Mesendoderm (in vitro differentiated cells): ENCODE data around the gene ATP11B.

ENCODE experiments used
- DNase-seq: peaks from one replicate; pipeline ENCODE4 v3.0.0; 2013
- H2AK5ac ChIP-seq: 2 replicates; pipeline ENCODE4 v1.6.1; 2013; ENCODE audit warnings: low read length, inconsistent platforms
- H2BK120ac ChIP-seq: 2 replicates; pipeline ENCODE4 v1.6.1; 2013; ENCODE audit warnings: low read depth, mild to moderate bottlenecking, low read length, moderate library complexity, mixed read lengths
- H2BK15ac ChIP-seq: replicated peaks from 2 replicates; pipeline ENCODE4 v1.6.1; 2013; ENCODE audit warnings: low read depth, mild to moderate bottlenecking, moderate library complexity
- H2BK5ac ChIP-seq: 2 replicates; pipeline ENCODE4 v1.6.1; 2013; ENCODE audit warnings: low read length, inconsistent platforms
- H3K18ac ChIP-seq: 2 replicates; pipeline ENCODE4 v1.6.1; 2013; ENCODE audit warnings: mild to moderate bottlenecking, low read length, mixed read lengths
- H3K23ac ChIP-seq: one replicate; pipeline ENCODE4 v1.6.1; 2013; ENCODE audit warnings: low read length
- H3K27ac ChIP-seq: 2 replicates; pipeline ENCODE4 v1.5.1; 2013; ENCODE audit warnings: low read depth, mild to moderate bottlenecking, inconsistent platforms, low read length, moderate library complexity
- H3K27me3 ChIP-seq: 2 replicates; pipeline ENCODE4 v1.6.1; 2013; ENCODE audit warnings: low read length, control low read depth, mild to moderate bottlenecking, inconsistent platforms; ENCODE audit not compliant: insufficient read depth, poor library complexity
- H3K36me3 ChIP-seq: 2 replicates; pipeline ENCODE4 v1.6.1; 2013; ENCODE audit warnings: low read length, inconsistent platforms; ENCODE audit not compliant: control insufficient read depth, insufficient read depth
- H3K4ac ChIP-seq: one replicate; pipeline ENCODE4 v1.6.1; 2013; ENCODE audit warnings: low read depth, mild to moderate bottlenecking, low read length, moderate library complexity
- H3K4me1 ChIP-seq: 2 replicates; pipeline ENCODE4 v1.6.1; 2013; ENCODE audit warnings: low read depth, low read length, inconsistent platforms; ENCODE audit not compliant: control insufficient read depth
- H3K4me2 ChIP-seq: 2 replicates; pipeline ENCODE4 v1.6.1; 2013; ENCODE audit warnings: low read length
- H3K4me3 ChIP-seq: 2 replicates; pipeline ENCODE4 v1.5.1; 2013; ENCODE audit warnings: mild to moderate bottlenecking, low read length
- H3K56ac ChIP-seq: one replicate; pipeline ENCODE4 v1.6.1; 2013; ENCODE audit warnings: low read length
- H3K79me1 ChIP-seq: 2 replicates; pipeline ENCODE4 v1.6.1; 2013; ENCODE audit warnings: low read length, inconsistent platforms
- H3K79me2 ChIP-seq: 2 replicates; pipeline ENCODE4 v1.6.1; 2013; ENCODE audit warnings: mild to moderate bottlenecking, low read length; ENCODE audit not compliant: control insufficient read depth, insufficient read depth
- H3K9ac ChIP-seq: 2 replicates; pipeline ENCODE4 v1.6.1; 2013; ENCODE audit warnings: low read length, inconsistent platforms
- H4K5ac ChIP-seq: one replicate; pipeline ENCODE4 v1.6.1; 2013; ENCODE audit warnings: low read length
- H4K8ac ChIP-seq: one replicate; pipeline ENCODE4 v1.6.1; 2013; ENCODE audit warnings: low read depth, mild to moderate bottlenecking, control low read depth, low read length, moderate library complexity
- WGBS: extraction: QIAGEN DNeasy Blood & Tissue Kit; methylation state at CpG from one replicate; pipeline ENCODE4 v1.1.7; 2013; ENCODE audit warnings: low lambda C conversion rate, missing lambda C conversion rate; ENCODE audit not compliant: insufficient coverage; ENCODE audit errors: extremely low coverage; 5-methylcytosine and 5-hydroxymethylcytosine counted together

ATP11B gene

DNA sequence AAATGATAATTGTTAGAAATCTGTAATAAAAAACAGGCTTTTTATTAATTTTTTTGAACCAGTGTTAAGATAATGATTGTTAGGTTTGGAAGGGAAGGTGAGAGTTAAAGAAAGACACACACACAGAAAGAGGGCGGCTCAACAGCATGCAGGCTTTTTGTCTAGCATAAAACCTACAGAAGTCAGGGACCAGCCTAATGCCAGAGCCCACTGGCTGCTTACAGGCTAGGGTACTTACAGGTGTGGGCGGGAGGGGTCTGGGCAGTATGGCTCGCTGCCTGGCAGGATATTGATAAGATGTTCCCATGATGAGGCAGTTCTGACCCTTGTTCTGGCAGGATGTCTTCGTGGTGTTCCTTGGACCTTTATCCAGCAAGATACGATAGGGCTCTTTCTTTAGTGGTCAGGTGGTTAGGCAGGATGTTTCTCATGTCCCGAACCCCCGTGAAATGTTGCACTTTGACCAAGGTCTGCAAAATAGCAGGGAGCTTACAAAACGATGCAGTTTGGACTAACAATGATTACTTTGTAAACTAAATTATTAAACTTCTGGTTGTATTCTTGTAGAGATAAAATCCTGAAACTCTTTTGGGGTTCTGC lies 102.3 kb downstream of the ATP11B start:
- H4K5ac ChIP-seq: no peak overlapping the region
- no peak overlapping the region for H2BK120ac ChIP-seq
- H3K27ac ChIP-seq: no peak overlapping the region
- no peak overlapping the region for H3K4me3 ChIP-seq
- no peaks in the 10 kb centered on the region for H3K79me2 ChIP-seq
- H4K8ac ChIP-seq: no peak overlapping the region
- H3K4me2 ChIP-seq: no peak overlapping the region
- H3K56ac ChIP-seq: no peak overlapping the region
- H2BK15ac ChIP-seq: no peak overlapping the region
- H2AK5ac ChIP-seq: no peak overlapping the region
- H3K4me1 ChIP-seq: no peaks in the 10 kb centered on the region
- H3K23ac ChIP-seq: no peak overlapping the region
- no peak overlapping the region for H3K9ac ChIP-seq
- no CpG with 5 or more reads among the region's 8 CpGs for WGBS
- H3K79me1 ChIP-seq: no peaks in the 10 kb centered on the region
- no peaks in the 10 kb centered on the region for H3K36me3 ChIP-seq
- DNase-seq: no peak
- no peaks in the 10 kb centered on the region for H3K27me3 ChIP-seq
- no peak overlapping the region for H3K4ac ChIP-seq
- no peak overlapping the region for H3K18ac ChIP-seq
- H2BK5ac ChIP-seq: no peak overlapping the region

DNA sequence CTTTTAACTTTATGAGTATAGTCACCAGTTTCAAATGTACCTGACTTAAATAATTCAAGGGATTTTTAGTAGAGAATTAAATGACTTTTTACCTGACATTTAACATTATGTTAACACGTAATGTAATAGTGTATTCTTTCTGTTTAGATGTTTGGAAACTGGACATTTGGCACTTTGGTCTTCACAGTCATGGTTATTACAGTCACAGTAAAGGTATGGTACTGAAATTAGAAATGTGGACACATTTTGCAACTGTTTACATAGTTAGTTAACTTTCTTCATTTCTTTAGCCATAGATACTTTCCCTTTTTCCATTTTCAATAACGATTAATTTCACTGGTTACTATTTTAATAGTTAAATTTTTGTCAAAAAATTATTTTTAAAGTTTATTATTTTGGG lies 103.2 kb downstream of the ATP11B start:
- H3K36me3 ChIP-seq: no peaks in the 10 kb centered on the region
- no peak overlapping the region for H3K4me3 ChIP-seq
- H3K9ac ChIP-seq: no peak overlapping the region
- no peak overlapping the region for H3K4me2 ChIP-seq
- WGBS: 100% methylated on average over 1 of the region's 2 CpGs
- H2BK5ac ChIP-seq: no peak overlapping the region
- H3K4me1 ChIP-seq: no peaks in the 10 kb centered on the region
- H3K4ac ChIP-seq: no peak overlapping the region
- H3K79me2 ChIP-seq: no peaks in the 10 kb centered on the region
- H4K5ac ChIP-seq: no peak overlapping the region
- H3K56ac ChIP-seq: no peak overlapping the region
- no peak overlapping the region for H2BK120ac ChIP-seq
- H3K79me1 ChIP-seq: no peaks in the 10 kb centered on the region
- no peak for DNase-seq
- no peaks in the 10 kb centered on the region for H3K27me3 ChIP-seq
- H3K27ac ChIP-seq: no peak overlapping the region
- no peak overlapping the region for H3K18ac ChIP-seq
- H2BK15ac ChIP-seq: no peak overlapping the region
- no peak overlapping the region for H4K8ac ChIP-seq
- no peak overlapping the region for H3K23ac ChIP-seq
- no peak overlapping the region for H2AK5ac ChIP-seq

DNA sequence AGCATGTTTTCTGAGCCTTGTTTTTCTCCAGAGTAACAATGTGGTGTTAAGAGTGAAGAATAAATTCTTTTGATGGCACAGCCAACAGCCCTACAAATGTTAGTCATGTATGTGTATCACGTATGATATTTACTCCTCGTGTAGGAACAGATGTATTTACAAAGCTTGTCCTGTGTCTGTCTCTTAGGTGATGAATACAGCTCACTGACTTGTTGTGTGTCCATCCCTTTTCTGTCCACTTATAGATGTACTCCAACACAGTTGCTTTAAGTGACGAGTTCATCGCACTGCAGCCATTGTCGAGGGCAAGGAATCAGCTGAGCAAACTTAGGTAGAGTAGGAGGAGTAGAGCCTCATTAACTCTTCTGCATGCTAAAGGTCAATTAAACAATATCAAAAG lies 108.9 kb downstream of the ATP11B start:
- Histone ChIP-seq H3K79me1 (no peaks in the 10 kb centered on the region), H3K36me3 (no peaks in the 10 kb centered on the region)
- no CpG with 5 or more reads among the region's 5 CpGs for WGBS

DNA sequence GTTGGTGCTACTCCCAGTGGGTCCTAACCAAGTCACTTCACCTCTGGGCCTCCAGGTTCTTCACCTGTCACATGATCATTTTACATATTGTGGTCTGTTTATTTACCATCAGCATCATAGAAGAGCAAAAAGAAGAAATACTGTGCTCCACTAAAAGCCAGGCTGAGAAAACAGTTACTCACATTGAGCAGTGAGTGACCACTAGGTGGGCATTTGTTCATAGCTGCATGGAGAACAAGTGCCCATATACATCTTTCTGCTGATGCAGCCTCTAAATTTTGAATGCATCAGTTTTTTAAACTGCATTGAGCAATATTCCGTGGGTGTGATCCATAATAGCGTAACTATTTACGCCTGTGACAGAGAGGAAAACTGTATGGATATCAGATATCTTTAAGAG lies 110.9 kb downstream of the ATP11B start:
- Histone ChIP-seq H2BK15ac (no peak overlapping the region), H2BK5ac (no peak overlapping the region), H3K4me2 (no peak overlapping the region), H3K4ac (no peak overlapping the region), H4K5ac (no peak overlapping the region), H3K27ac (no peak overlapping the region), H3K23ac (no peak overlapping the region), H3K79me2 (no peaks in the 10 kb centered on the region), H3K36me3 (no peaks in the 10 kb centered on the region), H3K79me1 (no peaks in the 10 kb centered on the region), H2BK120ac (no peak overlapping the region), H3K27me3 (no peaks in the 10 kb centered on the region), H3K9ac (no peak overlapping the region), H4K8ac (no peak overlapping the region), H3K4me3 (no peak overlapping the region), H3K56ac (no peak overlapping the region), H3K18ac (no peak overlapping the region), H2AK5ac (no peak overlapping the region), H3K4me1 (no peaks in the 10 kb centered on the region)
- no peak for DNase-seq
- WGBS: no CpG with 5 or more reads among the region's 3 CpGs

More for the DNA sequence above, 108.9 kb downstream of the ATP11B start:
- Histone ChIP-seq H2BK15ac (no peak overlapping the region), H3K4me1 (no peaks in the 10 kb centered on the region), H3K4me2 (no peak overlapping the region), H3K4ac (no peak overlapping the region), H3K4me3 (no peak overlapping the region), H2BK5ac (no peak overlapping the region), H2BK120ac (no peak overlapping the region), H4K5ac (no peak overlapping the region), H3K27me3 (no peaks in the 10 kb centered on the region), H4K8ac (no peak overlapping the region), H3K56ac (no peak overlapping the region), H3K79me2 (no peaks in the 10 kb centered on the region), H3K9ac (no peak overlapping the region), H3K27ac (no peak overlapping the region), H2AK5ac (no peak overlapping the region), H3K18ac (no peak overlapping the region), H3K23ac (no peak overlapping the region)
- no peak for DNase-seq

DNA sequence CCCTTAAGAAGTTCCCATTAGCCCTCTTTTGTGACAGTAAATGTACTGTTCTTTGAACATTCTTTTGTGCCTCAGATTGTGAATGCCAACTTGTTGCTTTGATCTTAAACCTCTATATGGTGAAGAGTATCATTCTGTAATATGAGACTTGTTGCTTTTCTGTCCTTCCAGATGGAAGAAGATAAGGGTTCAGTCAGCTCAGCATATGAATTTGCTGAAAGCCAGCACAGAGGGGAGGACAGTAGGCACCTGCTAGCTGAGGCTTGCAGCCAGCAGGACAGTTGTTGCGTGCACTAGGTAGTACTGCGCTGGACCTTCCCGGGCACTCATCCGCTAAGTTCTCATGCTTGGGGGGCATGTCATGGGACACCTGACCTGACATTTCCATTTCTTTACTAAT lies 112.3 kb downstream of the ATP11B start:
- Histone ChIP-seq H3K4ac (no peak overlapping the region), H3K4me3 (no peak overlapping the region), H2BK120ac (no peak overlapping the region), H3K23ac (no peak overlapping the region), H2AK5ac (no peak overlapping the region), H3K79me2 (no peaks in the 10 kb centered on the region), H3K4me2 (no peak overlapping the region), H3K27me3 (no peaks in the 10 kb centered on the region), H3K36me3 (no peaks in the 10 kb centered on the region), H2BK5ac (no peak overlapping the region), H3K4me1 (no peaks in the 10 kb centered on the region), H3K18ac (no peak overlapping the region), H3K79me1 (no peaks in the 10 kb centered on the region), H3K56ac (no peak overlapping the region), H2BK15ac (no peak overlapping the region), H4K5ac (no peak overlapping the region), H3K27ac (no peak overlapping the region), H3K9ac (no peak overlapping the region), H4K8ac (no peak overlapping the region)
- DNase-seq: no peak
- no CpG with 5 or more reads among the region's 4 CpGs for WGBS

DNA sequence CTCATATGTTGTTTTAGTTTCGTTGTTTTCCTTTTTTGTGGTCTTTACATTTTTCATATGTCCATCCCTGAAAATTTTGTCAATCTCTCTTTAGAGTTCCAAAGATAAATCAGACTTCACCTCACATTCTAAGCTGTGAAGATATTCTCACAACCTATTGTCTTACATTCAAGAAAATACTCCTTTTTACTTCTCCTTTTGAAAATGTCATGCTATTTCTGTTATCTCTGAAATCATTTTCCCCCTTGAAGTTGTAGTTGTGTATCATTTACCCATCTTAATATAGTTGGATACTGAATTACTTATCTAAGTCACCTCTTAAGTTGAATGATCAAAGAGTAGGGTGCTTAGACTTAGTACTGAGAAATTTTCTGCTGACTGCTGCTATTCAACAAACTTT lies 112.7 kb downstream of the ATP11B start:
- Histone ChIP-seq H3K4me1 (no peaks in the 10 kb centered on the region), H2BK120ac (no peak overlapping the region), H3K23ac (no peak overlapping the region), H2AK5ac (no peak overlapping the region), H3K27ac (no peak overlapping the region), H3K4me2 (no peak overlapping the region), H3K36me3 (no peaks in the 10 kb centered on the region), H3K79me2 (no peaks in the 10 kb centered on the region), H3K27me3 (no peaks in the 10 kb centered on the region), H2BK5ac (no peak overlapping the region), H3K79me1 (no peaks in the 10 kb centered on the region), H2BK15ac (no peak overlapping the region), H3K9ac (no peak overlapping the region), H3K18ac (no peak overlapping the region), H3K4me3 (no peak overlapping the region), H3K56ac (no peak overlapping the region), H4K5ac (no peak overlapping the region), H4K8ac (no peak overlapping the region), H3K4ac (no peak overlapping the region)
- no peak for DNase-seq
- WGBS: no CpG with 5 or more reads among the region's 1 CpG
